ENCODE results near the gene ERC2. TPM values are rescaled to one million over a fixed set of nuclear protein-coding genes. Genes with fewer than 3 reads are reported as not detected.
A peak's percentile ranks its signal among the peaks of the same experiment; 100 is the strongest.

Gene ERC2
- total RNA-seq, 1 experiment from 2014 or later: not detected

GRCh38 chr3:55622116-55622515, 846.2 kb downstream of the ERC2 start:
- DNase-seq (ENCODE audit: low spot score): no peak

GRCh38 chr3:55621648-55622047, 846.6 kb downstream of the ERC2 start:
- DNase-seq (ENCODE audit: low spot score): no peak

GRCh38 chr3:55621026-55621422, 847.2 kb downstream of the ERC2 start:
- DNase-seq (ENCODE audit: low spot score): no peak

GRCh38 chr3:55620351-55621025, 847.8 kb downstream of the ERC2 start:
- peak; percentile 17 for DNase-seq (ENCODE audit: low spot score)

GRCh38 chr3:55619046-55619808, 849.0 kb downstream of the ERC2 start:
- DNase-seq (ENCODE audit: low spot score): no peak

GRCh38 chr3:55617385-55617784, 850.9 kb downstream of the ERC2 start:
- no peak for DNase-seq (ENCODE audit: low spot score)

- no peak for DNase-seq (ENCODE audit: low spot score)
These were observed 851.5 kb downstream of the ERC2 start for GRCh38 chr3:55616803-55617202.

- DNase-seq (ENCODE audit: low spot score): no peak
These were observed 852.5 kb downstream of the ERC2 start for GRCh38 chr3:55615694-55616295.

GRCh38 chr3:55615039-55615693, 853.1 kb downstream of the ERC2 start:
- DNase-seq (ENCODE audit: low spot score): no peak

- DNase-seq (ENCODE audit: low spot score): no peak
These were observed 857.1 kb downstream of the ERC2 start for GRCh38 chr3:55611121-55611520.

GRCh38 chr3:55609230-55609827, 858.9 kb downstream of the ERC2 start:
- no peak for DNase-seq (ENCODE audit: low spot score)

GRCh38 chr3:55608301-55608937, 859.8 kb downstream of the ERC2 start:
- no peak for DNase-seq (ENCODE audit: low spot score)

GRCh38 chr3:55607844-55608243, 860.4 kb downstream of the ERC2 start:
- no peak for DNase-seq (ENCODE audit: low spot score)

GRCh38 chr3:55607175-55607574, 861.1 kb downstream of the ERC2 start:
- DNase-seq (ENCODE audit: low spot score): no peak

GRCh38 chr3:55605443-55606236, 862.6 kb downstream of the ERC2 start:
- no peak for DNase-seq (ENCODE audit: low spot score)

GRCh38 chr3:55604846-55605245, 863.4 kb downstream of the ERC2 start:
- no peak for DNase-seq (ENCODE audit: low spot score)

GRCh38 chr3:55604402-55604801, 863.9 kb downstream of the ERC2 start:
- no peak for DNase-seq (ENCODE audit: low spot score)

GRCh38 chr3:55601366-55602080, 866.7 kb downstream of the ERC2 start:
- DNase-seq (ENCODE audit: low spot score): no peak

- DNase-seq (ENCODE audit: low spot score): no peak
These were observed 870.0 kb downstream of the ERC2 start for GRCh38 chr3:55598224-55598623.

- no peak for DNase-seq (ENCODE audit: low spot score)
These were observed 870.6 kb downstream of the ERC2 start for GRCh38 chr3:55597641-55598040.
